ENCODE measurements around the gene C10orf71.

Gene C10orf71

GRCh38 chr10:49344840-49345239, 45.9 kb downstream of the C10orf71 start:
- DNase-seq, result no peak

- DNase-seq, result no peak
These were observed 48.4 kb downstream of the C10orf71 start for GRCh38 chr10:49347342-49347741.

- no peak for DNase-seq
These were observed 48.9 kb downstream of the C10orf71 start for GRCh38 chr10:49347827-49348226.

GRCh38 chr10:49348593-49348992, 49.6 kb downstream of the C10orf71 start:
- DNase-seq, result no peak

GRCh38 chr10:49349390-49349789, 50.4 kb downstream of the C10orf71 start:
- DNase-seq, result no peak

GRCh38 chr10:49350138-49350537, 51.2 kb downstream of the C10orf71 start:
- no peak for DNase-seq

GRCh38 chr10:49350846-49351532, 52.0 kb downstream of the C10orf71 start:
- DNase-seq, result no peak

GRCh38 chr10:49351669-49352068, 52.7 kb downstream of the C10orf71 start:
- DNase-seq, result no peak

- no peak for DNase-seq
These were observed 53.4 kb downstream of the C10orf71 start for GRCh38 chr10:49352323-49352722.

- no peak for DNase-seq
These were observed 54.3 kb downstream of the C10orf71 start for GRCh38 chr10:49353026-49353894.

- DNase-seq, result no peak
These were observed 55.1 kb downstream of the C10orf71 start for GRCh38 chr10:49353895-49354566.

- DNase-seq, result no peak
These were observed 55.6 kb downstream of the C10orf71 start for GRCh38 chr10:49354593-49354992.

- no peak for DNase-seq
These were observed 56.3 kb downstream of the C10orf71 start for GRCh38 chr10:49355221-49355620.

GRCh38 chr10:49356181-49356580, 57.2 kb downstream of the C10orf71 start:
- DNase-seq, result no peak

- no peak for DNase-seq
These were observed 58.0 kb downstream of the C10orf71 start for GRCh38 chr10:49356944-49357343.

- no peak for DNase-seq
These were observed 58.9 kb downstream of the C10orf71 start for GRCh38 chr10:49357910-49358309.

GRCh38 chr10:49359349-49360270, 60.6 kb downstream of the C10orf71 start:
- no peak for DNase-seq

GRCh38 chr10:49360271-49361177, 61.6 kb downstream of the C10orf71 start:
- no peak for DNase-seq

GRCh38 chr10:49361178-49361554, 62.2 kb downstream of the C10orf71 start:
- no peak for DNase-seq

- DNase-seq, result no peak
These were observed 63.0 kb downstream of the C10orf71 start for GRCh38 chr10:49361735-49362568.
